Central memory CD8-positive, alpha-beta T cell (primary cell): ENCODE data around the gene PLD2.

ENCODE experiments used
- ATAC-seq: fragments of 150-1000 bp; cut with Tn5 transposase; replicated peaks from 2 replicates; pipeline ENCODE4 v1.10.0; 2022; ENCODE audit warnings: mild to moderate bottlenecking, moderate FRiP score, moderate number of reproducible peaks; ENCODE audit not compliant: poor library complexity, severe bottlenecking; ENCODE audit errors: extremely low read depth
- DNase-seq, 2 donors: peaks; one replicate each; pipeline ENCODE4 v3.0.0; 2021; ENCODE audit warnings: low spot score in 2 of 2
- H3K27ac Mint-ChIP-seq: one replicate; pipeline ENCODE4 v1.8.0; 2022; ENCODE audit warnings: low read depth, mild to moderate bottlenecking, moderate library complexity, mixed read lengths
- H3K27me3 Mint-ChIP-seq: one replicate; pipeline ENCODE4 v1.8.0; 2022; ENCODE audit warnings: mixed read lengths
- H3K36me3 Mint-ChIP-seq: one replicate; pipeline ENCODE4 v1.8.0; 2022; ENCODE audit warnings: mild to moderate bottlenecking, moderate library complexity, mixed read lengths; ENCODE audit not compliant: insufficient read depth
- H3K4me1 Mint-ChIP-seq: one replicate; pipeline ENCODE4 v1.8.0; 2022; ENCODE audit warnings: mixed read lengths
- H3K4me3 Mint-ChIP-seq: one replicate; pipeline ENCODE4 v1.8.0; 2022; ENCODE audit warnings: mild to moderate bottlenecking, moderate library complexity, mixed read lengths
- H3K9me3 Mint-ChIP-seq: one replicate; pipeline ENCODE4 v1.8.0; 2022; ENCODE audit warnings: mixed read lengths

Gene PLD2

DNA sequence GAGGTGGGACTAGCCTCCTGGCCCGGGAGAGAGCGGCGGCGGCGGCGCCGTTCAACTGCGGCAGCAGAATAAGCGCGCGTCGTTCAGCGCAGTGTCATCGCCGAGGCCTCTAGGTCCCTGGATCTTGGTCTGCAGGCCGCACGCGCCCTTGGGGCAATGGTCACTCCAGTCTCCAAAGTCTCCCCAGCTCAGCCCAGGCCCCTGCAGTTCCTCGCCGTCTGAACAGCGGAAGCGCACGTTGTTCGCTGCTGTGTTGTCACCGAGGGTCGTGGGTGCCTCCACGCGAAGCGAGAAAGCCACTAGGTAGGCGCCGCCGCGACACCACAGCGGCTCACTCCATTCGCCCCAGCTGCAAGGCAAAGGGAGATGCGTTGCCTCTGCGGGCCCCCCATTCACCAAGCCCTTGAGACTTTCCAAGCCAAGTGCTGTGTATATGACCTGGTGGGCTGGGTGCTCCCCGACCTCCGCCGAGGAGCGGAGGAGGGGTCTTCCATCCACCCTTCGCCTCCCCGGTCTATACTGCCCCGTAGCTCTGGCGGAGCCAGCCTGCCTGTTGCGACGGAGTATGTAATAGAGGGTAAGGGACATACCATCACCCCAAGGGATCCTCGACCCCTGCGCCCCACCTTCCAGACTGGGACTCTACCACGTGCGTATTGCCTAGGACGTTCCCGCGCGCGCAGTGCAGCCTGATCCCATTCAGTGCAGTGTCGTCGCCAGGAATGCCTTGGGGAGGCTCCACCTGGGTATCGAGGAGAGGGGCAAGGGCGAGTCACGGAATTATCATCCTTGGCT, 21.4 kb upstream of the PLD2 start:
- Mint-ChIP-seq H3K9me3 (no peaks in the 10 kb centered on the region), H3K27me3 (peaks cover 53% of the 10 kb centered on the region), H3K4me1 (peaks cover 27% of the 10 kb centered on the region), H3K27ac (no peak overlapping the region), H3K4me3 (no peak overlapping the region), H3K36me3 (peaks cover 7% of the 10 kb centered on the region)
- no peak for DNase-seq
- no peak for ATAC-seq

DNA sequence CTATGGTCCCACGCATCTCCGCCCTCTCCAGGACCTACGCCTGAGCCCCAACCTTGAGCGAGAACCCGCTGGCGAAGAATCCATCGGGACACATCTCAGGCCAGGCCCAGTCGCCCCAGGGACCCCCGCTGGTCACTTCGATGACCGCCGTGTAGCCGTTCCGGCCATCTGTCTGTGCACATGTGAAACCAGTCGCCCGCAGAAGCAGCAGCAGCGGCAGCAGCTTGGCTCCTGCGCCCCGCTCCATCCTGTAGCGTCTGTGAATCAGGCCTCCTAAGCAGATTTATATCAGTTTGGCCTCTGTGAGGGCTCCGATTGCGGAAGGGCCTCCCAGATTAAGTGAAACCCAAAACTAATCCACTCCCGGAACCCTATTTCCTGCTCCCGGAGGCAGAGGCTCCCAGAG, 20.8 kb upstream of the PLD2 start, which contains the start of gene VMO1:
Gene VMO1 (minus strand): TSS at position 259 of the 406 bp plus-strand sequence. CDS start 12 bp downstream, at position 247.
- no peak within 1 kb of the TSS for H3K27ac Mint-ChIP-seq
- H3K4me1 Mint-ChIP-seq: peaks cover 33% of the 10 kb centered on the region
- H3K27me3 Mint-ChIP-seq: peaks cover 48% of the 10 kb centered on the region
- ATAC-seq (no peak), DNase-seq (no peak)
- H3K4me3 Mint-ChIP-seq: no peak within 1 kb of the TSS
- H3K36me3 Mint-ChIP-seq: peaks cover 6% of the 10 kb centered on the region
- H3K9me3 Mint-ChIP-seq: no peaks in the 10 kb centered on the region

DNA sequence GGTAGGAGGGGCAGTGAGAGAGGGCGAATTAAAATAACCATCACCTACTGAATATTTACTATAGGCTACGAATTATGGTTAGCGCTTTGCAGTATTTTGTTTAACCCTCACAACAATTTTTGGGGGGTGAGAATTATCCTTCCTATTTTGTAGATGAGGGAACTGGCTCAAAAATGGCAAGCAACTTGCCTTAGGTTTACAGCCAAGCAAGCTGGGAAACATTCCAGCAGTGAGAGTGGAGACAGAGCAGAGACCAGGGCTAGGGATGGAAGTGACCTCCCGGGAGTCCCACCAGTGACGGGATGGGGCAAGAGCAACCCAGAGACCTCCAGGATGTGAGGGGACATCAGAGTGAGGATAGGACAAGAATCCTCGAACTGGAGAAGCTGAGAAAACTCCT, 20.4 kb upstream of the PLD2 start:
- Mint-ChIP-seq H3K4me3 (no peak overlapping the region), H3K4me1 (peaks cover 37% of the 10 kb centered on the region), H3K27ac (no peak overlapping the region), H3K9me3 (no peaks in the 10 kb centered on the region), H3K27me3 (peaks cover 48% of the 10 kb centered on the region), H3K36me3 (peaks cover 6% of the 10 kb centered on the region)
- ATAC-seq (no peak), DNase-seq (no peak)

DNA sequence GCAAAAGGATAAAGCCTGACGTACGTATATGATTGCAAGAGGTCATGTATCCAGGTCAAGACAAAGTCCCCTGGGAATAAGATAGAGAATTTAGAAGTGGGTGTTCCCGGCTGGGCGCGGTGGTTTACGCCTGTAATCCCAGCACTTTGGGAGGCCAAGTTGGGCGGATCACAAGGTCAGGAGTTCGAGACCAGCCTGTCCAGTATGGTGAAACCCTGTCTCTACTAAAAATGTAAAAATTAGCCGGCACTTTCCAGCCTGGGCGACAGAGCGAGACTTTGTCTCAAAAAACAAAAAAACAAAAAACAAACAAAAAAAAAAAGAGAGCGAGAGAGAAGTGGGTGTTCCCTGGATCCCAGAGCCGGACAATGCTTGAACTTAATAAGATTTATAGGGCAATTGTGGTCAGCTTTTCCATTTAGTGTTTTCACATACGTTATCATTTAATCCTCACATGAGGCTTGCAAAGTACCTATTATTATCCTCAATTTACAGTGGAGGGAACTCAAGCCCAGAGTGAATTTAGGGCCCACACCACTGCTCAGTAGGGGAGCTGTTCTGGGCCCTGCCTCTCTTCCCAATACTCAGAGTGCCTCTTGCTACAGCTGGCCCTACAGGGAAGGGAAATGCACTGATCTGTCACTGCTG, 18.7 kb upstream of the PLD2 start:
- Mint-ChIP-seq H3K4me1 (peaks cover 30% of the 10 kb centered on the region), H3K27ac (peak overlapping the region; percentile 84), H3K27me3 (peaks cover 38% of the 10 kb centered on the region), H3K9me3 (no peaks in the 10 kb centered on the region), H3K36me3 (peaks cover 6% of the 10 kb centered on the region), H3K4me3 (peak overlapping the region; percentile 59)
- DNase-seq (no peak), ATAC-seq (no peak)

DNA sequence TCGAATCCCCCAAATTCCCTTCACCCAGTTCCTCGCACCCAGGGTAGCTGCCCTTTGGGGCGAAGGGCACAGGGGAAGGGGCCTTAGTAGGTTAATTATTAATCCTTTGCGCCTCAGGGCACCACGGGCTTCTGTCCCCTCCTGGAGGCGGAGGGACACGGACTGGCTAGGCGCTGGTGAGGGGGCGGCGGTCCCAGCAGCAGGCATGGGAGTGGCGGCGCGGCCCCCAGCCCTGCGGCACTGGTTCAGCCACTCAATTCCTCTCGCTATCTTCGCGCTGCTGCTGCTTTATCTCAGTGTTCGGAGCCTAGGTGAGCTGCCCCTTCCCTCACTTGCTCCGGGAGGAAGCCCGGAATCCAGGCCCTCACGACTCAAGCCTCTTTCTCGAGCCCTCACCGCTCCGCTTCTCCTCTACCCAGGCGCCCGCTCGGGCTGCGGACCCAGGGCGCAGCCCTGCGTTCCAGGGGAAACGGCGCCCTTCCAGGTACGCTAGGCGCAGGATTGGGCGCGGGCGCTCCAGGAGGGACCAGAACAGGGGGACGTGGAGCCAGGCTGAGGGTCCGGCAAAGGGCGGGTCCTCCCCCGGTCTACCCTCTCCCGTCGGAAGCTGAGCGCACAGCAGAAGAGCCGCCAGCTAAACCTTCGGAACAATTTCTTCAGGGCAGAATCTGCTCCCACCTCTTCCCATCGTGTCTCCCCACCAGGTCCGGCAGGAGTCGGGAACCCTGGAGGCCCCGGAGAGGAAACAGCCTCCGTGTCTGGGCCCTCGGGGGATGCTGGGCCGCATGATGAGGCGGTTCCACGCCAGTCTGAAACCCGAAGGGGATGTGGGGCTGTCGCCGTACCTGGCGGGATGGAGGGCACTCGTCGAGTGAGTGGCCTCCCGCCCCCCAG, 17.9 kb upstream of the PLD2 start, which contains the start of gene GLTPD2:
Gene GLTPD2 (plus strand): TSS at position 158 of the 894 bp plus-strand sequence. CDS start 48 bp downstream, at position 206.
- Mint-ChIP-seq H3K36me3 (peaks cover 6% of the 10 kb centered on the region), H3K27ac (peak within 1 kb of the TSS; percentile 84), H3K27me3 (peaks cover 30% of the 10 kb centered on the region), H3K4me1 (peaks cover 30% of the 10 kb centered on the region), H3K9me3 (no peaks in the 10 kb centered on the region), H3K4me3 (peak within 1 kb of the TSS; percentile 86)
- DNase-seq (no peak), ATAC-seq (no peak)

GRCh38 chr17:4789701-4789950, 17.3 kb upstream of the PLD2 start:
- Mint-ChIP-seq H3K27me3 (peaks cover 24% of the 10 kb centered on the region), H3K36me3 (peaks cover 6% of the 10 kb centered on the region), H3K4me3 (peak overlapping the region; percentile 86), H3K4me1 (peaks cover 30% of the 10 kb centered on the region), H3K9me3 (no peaks in the 10 kb centered on the region), H3K27ac (peak overlapping the region; percentile 83)
- ATAC-seq: no peak
- DNase-seq: no peak

- H3K4me1 Mint-ChIP-seq: peaks cover 30% of the 10 kb centered on the region
- ATAC-seq: peak; percentile 84
- H3K27me3 Mint-ChIP-seq: peaks cover 19% of the 10 kb centered on the region
- DNase-seq: peak; percentile 69 to 71
- H3K4me3 Mint-ChIP-seq: peak overlapping the region; percentile 86
- H3K27ac Mint-ChIP-seq: peak overlapping the region; percentile 83
- no peaks in the 10 kb centered on the region for H3K9me3 Mint-ChIP-seq
- peaks cover 6% of the 10 kb centered on the region for H3K36me3 Mint-ChIP-seq
Measured at GRCh38 chr17:4789951-4790704, 16.8 kb upstream of the PLD2 start.

- Mint-ChIP-seq H3K4me3 (peak overlapping the region; percentile 86), H3K27me3 (peaks cover 13% of the 10 kb centered on the region), H3K9me3 (no peaks in the 10 kb centered on the region)
Measured at GRCh38 chr17:4790705-4791088, 16.3 kb upstream of the PLD2 start.

GRCh38 chr17:4795168-4795567, 11.8 kb upstream of the PLD2 start:
- Mint-ChIP-seq H3K36me3 (peaks cover 21% of the 10 kb centered on the region), H3K27ac (no peak overlapping the region), H3K4me3 (peak overlapping the region; percentile 99), H3K9me3 (no peaks in the 10 kb centered on the region), H3K4me1 (peaks cover 26% of the 10 kb centered on the region), H3K27me3 (no peaks in the 10 kb centered on the region)
- no peak for ATAC-seq
- no peak for DNase-seq

More at GRCh38 chr17:4790705-4791088, 16.3 kb upstream of the PLD2 start:
- peak overlapping the region; percentile 83 for H3K27ac Mint-ChIP-seq
- H3K36me3 Mint-ChIP-seq: peaks cover 6% of the 10 kb centered on the region
- ATAC-seq (no peak), DNase-seq (no peak)
- peaks cover 25% of the 10 kb centered on the region for H3K4me1 Mint-ChIP-seq

GRCh38 chr17:4796552-4796920, 10.4 kb upstream of the PLD2 start:
- ATAC-seq (no peak), DNase-seq (no peak)
- Mint-ChIP-seq H3K9me3 (no peaks in the 10 kb centered on the region), H3K4me3 (peak overlapping the region; percentile 99), H3K4me1 (peaks cover 13% of the 10 kb centered on the region), H3K36me3 (peaks cover 19% of the 10 kb centered on the region), H3K27me3 (no peaks in the 10 kb centered on the region), H3K27ac (peak overlapping the region; percentile 96)

- Mint-ChIP-seq H3K27ac (no peak overlapping the region), H3K9me3 (no peaks in the 10 kb centered on the region), H3K4me1 (peaks cover 12% of the 10 kb centered on the region), H3K36me3 (peaks cover 19% of the 10 kb centered on the region), H3K27me3 (no peaks in the 10 kb centered on the region), H3K4me3 (no peak overlapping the region)
- ATAC-seq (no peak), DNase-seq (no peak)
Measured at GRCh38 chr17:4800462-4801196, 6.3 kb upstream of the PLD2 start.
